Sigmoid colon (tissue), 7 donors: ENCODE measurements around the gene LGALS3. TPM values are rescaled to one million over a fixed set of nuclear protein-coding genes. Genes with fewer than 3 reads are reported as not detected.
A peak's percentile ranks its signal among the peaks of the same experiment; 100 is the strongest.

Experiments
- DNase-seq: peaks from one replicate; pipeline ENCODE4 v3.0.0-alpha.2; 2019
- H3K27ac ChIP-seq, 4 donors: fragments of 200-600 bp; sonication (generic); one replicate each; pipeline ENCODE4 v1.5.1; 2016 to 2019; ENCODE audit warnings: mild to moderate bottlenecking in 1 of 4
- H3K27me3 ChIP-seq, 3 donors: fragments of 200-600 bp; sonication (generic); one replicate each; pipeline ENCODE4 v1.5.1; 2019; ENCODE audit warnings: mild to moderate bottlenecking in 1 of 3
- H3K36me3 ChIP-seq, 4 donors: fragments of 200-600 bp; sonication (generic); one replicate each; pipeline ENCODE4 v1.5.1; 2016 to 2019
- H3K4me1 ChIP-seq, 4 donors: fragments of 200-600 bp; sonication (generic); one replicate each; pipeline ENCODE4 v1.5.1; 2017 to 2019
- H3K4me3 ChIP-seq, 4 donors: fragments of 200-600 bp; sonication (generic); one replicate each; pipeline ENCODE4 v1.5.1; 2017 to 2019; ENCODE audit warnings: mild to moderate bottlenecking in 2 of 4, moderate library complexity in 1 of 4
- H3K9me3 ChIP-seq, 4 donors: fragments of 200-600 bp in 3 of 4; sonication (generic) in 3 of 4; one replicate each; pipeline versions ENCODE4 v1.5.1 to v1.6.1; 2013 to 2019
- CTCF ChIP-seq, 4 experiments: fragments of 450-650 bp in 3 of 4; fragments of 200-600 bp in 1 of 4; IDR thresholded peaks; one replicate each; pipeline ENCODE4 v1.5.1; 2016 to 2019; ENCODE audit warnings: antibody characterized with exemption in 4 of 4, mild to moderate bottlenecking in 3 of 4, moderate library complexity in 2 of 4
- EP300 ChIP-seq, 4 donors: sonication (generic); formaldehyde crosslinking; IDR thresholded peaks; one replicate each; pipeline ENCODE4 v1.6.1; 2017; ENCODE audit warnings: antibody characterized with exemption in 4 of 4
- POLR2A ChIP-seq, 2 donors: fragments of 450-650 bp; IDR thresholded peaks; one replicate each; pipeline ENCODE4 v1.6.1; 2016; ENCODE audit warnings: antibody characterized with exemption in 2 of 2, mild to moderate bottlenecking in 2 of 2, moderate library complexity in 2 of 2
- POLR2AphosphoS5 ChIP-seq, 4 donors: sonication (generic); formaldehyde crosslinking; IDR thresholded peaks; one replicate each; pipeline ENCODE4 v1.6.1; 2017; ENCODE audit warnings: antibody characterized with exemption in 4 of 4
- WGBS, 2 donors: extraction: QIAGEN DNeasy Blood & Tissue Kit; methylation state at CpG; one replicate each; pipeline ENCODE4 v1.1.7; 2013; 5-methylcytosine and 5-hydroxymethylcytosine counted together
- intact Hi-C: fragments of 100-400 bp; cut with DNase I; formaldehyde crosslinking; loops from one replicate; pipeline ENCODE4 v1.15.1; 2023
- polyA plus RNA-seq, 3 donors: library from polyadenylated mRNA; stranded (reverse); fragments of 200-250 nt; gene quantifications; one replicate each; pipeline ENCODE4 v1.2.3, GENCODE V29; 2013
- total RNA-seq, 4 donors: library from RNA; depleted of rRNA; stranded (reverse); fragments of >200 nt; gene quantifications; one replicate each; pipeline ENCODE4 v1.1.0, GENCODE V29; 2016
- donor health status: healthy with polysubstance abuse.
- donor health status: Bipolar disorder and iron deficiency.
- donor health status: healthy.

The LGALS3 gene
- total and polyA plus RNA-seq, 7 donors, result 235 to 4,129 (median 249) TPM

DNA sequence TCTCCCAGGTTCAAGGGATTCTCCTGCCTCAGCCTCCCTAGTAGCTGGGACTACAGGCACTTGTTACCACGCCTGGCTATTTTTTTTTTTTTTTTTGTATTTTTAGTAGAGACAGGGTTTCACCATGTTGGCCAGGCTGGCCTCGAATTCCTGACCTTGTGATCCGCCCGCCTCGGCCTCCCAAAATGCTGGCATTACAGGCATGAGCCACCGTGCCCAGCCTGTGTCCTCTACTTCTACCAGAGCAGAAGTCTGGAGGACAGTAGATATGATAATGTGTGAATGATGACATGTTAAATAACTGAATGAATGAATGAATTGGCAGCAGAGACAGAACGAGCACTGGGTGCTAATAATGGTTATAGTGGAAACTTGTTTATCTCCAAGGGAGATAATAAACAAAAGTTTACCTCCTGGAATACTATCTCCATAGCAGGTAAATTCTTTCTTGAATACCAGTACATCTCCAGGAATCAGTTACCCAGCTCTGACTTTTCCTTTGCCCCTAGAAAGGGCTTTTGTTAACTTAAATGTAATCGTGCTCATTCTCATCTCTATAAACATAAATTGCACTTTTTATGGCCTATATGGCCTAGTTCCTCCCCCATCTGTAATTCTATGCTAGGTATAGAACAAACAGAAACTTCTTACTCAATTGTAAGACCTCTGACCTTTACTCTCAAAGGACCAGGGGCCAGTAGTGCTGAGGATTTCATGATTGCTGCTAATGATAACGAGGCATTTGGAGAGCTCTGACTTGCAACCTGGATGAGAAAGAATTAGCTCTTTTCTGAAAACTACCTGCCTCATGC lies 7.2 kb upstream of the LGALS3 start:
- TF ChIP-seq EP300 (IDR thresholded peaks at IDR 0.05) (no peak), POLR2A (IDR thresholded peaks at IDR 0.05) (no peak), CTCF (IDR thresholded peaks at IDR 0.05) (no peak), POLR2AphosphoS5 (IDR thresholded peaks at IDR 0.05) (no peak)
- Histone ChIP-seq H3K9me3 (no peaks in the 10 kb centered on the region), H3K36me3 (no peaks in the 10 kb centered on the region), H3K4me1 (peaks cover 0 to 44% (median 20%) of the 10 kb centered on the region in 4 donors), H3K4me3 (no peak overlapping the region), H3K27me3 (no peaks in the 10 kb centered on the region), H3K27ac (peak overlapping the region in 2 of 4 donors; percentile 10 to 25)
- no peak for DNase-seq
- 16 to 72% methylated on average over 9 of the region's 9 CpGs for WGBS, 2 donors
- intact Hi-C loops, result no loop called here

DNA sequence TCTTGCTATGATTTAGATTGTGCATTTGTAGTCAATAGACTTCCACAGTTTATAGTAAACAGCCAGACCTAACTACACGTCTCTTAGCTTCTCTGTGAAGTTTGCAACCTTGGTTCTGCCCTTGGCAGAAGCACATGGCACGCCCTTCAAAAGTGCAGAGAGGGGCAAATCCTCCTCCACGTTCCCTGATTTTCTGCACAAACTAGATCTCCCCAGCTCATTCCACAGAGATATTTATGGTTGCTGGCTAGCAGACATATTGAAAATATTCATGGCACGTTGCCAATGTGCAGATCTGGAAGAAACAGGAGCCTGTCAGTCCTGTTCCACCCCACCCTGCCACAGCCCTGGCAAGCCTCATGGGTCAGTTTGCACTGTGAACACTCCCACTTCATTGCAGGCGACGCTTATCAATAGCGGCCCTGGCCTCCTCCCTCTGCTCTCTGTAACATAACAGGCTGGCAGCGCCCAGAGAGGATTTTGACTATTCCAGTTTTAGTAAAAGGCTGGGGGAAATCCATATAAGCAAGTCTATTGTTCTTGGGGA lies 6.5 kb upstream of the LGALS3 start:
- WGBS, 2 donors, result 11 to 56% methylated on average over 8 of the region's 8 CpGs
- Histone ChIP-seq H3K27me3 (no peaks in the 10 kb centered on the region), H3K4me3 (no peak overlapping the region), H3K36me3 (no peaks in the 10 kb centered on the region), H3K27ac (peak overlapping the region in 3 of 4 donors; percentile 8 to 45 (median 10)), H3K4me1 (peaks cover 0 to 44% (median 20%) of the 10 kb centered on the region in 4 donors), H3K9me3 (no peaks in the 10 kb centered on the region)
- TF ChIP-seq EP300 (IDR thresholded peaks at IDR 0.05), result no peak
- no peak for TF ChIP-seq CTCF (IDR thresholded peaks at IDR 0.05)
- TF ChIP-seq POLR2A (IDR thresholded peaks at IDR 0.05), result peak in 1 of 2 donors; percentile 35
- no peak for TF ChIP-seq POLR2AphosphoS5 (IDR thresholded peaks at IDR 0.05)
- DNase-seq, result no peak
- intact Hi-C loops, result no loop called here

DNA sequence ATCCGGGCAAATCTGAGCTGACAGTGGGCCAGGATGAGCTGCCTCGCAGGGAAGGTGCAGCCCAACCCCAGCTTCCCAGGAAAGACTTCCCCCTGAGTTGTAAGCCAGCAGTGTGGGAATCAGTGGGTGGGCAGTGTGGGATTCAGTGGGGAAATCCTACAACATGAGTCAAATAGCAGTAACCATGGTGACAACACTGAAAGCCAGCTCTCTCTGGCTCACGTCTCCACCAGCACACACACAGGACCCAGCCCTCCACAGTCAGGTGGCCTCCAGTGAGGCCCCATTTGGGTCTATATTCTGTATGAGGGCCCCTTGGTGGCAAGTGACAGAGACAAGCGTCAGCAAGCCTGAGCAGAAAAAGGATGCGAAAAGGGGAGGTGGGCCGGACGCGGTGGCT lies 6.0 kb upstream of the LGALS3 start:
- 61 to 70% methylated on average over 8 of the region's 8 CpGs for WGBS, 2 donors
- peaks cover 0 to 44% (median 20%) of the 10 kb centered on the region in 4 donors for H3K4me1 ChIP-seq
- TF ChIP-seq POLR2A (IDR thresholded peaks at IDR 0.05), result no peak
- TF ChIP-seq CTCF (IDR thresholded peaks at IDR 0.05), result no peak
- no peak for TF ChIP-seq POLR2AphosphoS5 (IDR thresholded peaks at IDR 0.05)
- no peak for TF ChIP-seq EP300 (IDR thresholded peaks at IDR 0.05)

GRCh38 chr14:55123852-55124639 lies 5.0 kb upstream of the LGALS3 start:
- 87 to 92% methylated on average over 9 of the region's 9 CpGs for WGBS, 2 donors
- Histone ChIP-seq H3K27ac (peak overlapping the region in 3 of 4 donors; percentile 2 to 49 (median 44)), H3K36me3 (no peaks in the 10 kb centered on the region), H3K9me3 (no peaks in the 10 kb centered on the region), H3K4me3 (no peak overlapping the region), H3K27me3 (no peaks in the 10 kb centered on the region), H3K4me1 (peaks cover 0 to 44% (median 20%) of the 10 kb centered on the region in 4 donors)
- DNase-seq, result no peak
- intact Hi-C loops, result no loop called here
- TF ChIP-seq POLR2AphosphoS5 (IDR thresholded peaks at IDR 0.05) (no peak), CTCF (IDR thresholded peaks at IDR 0.05) (no peak)

More for the DNA sequence above, 6.0 kb upstream of the LGALS3 start:
- peak overlapping the region in 3 of 4 donors; percentile 8 to 49 (median 45) for H3K27ac ChIP-seq
- H3K4me3 ChIP-seq, result no peak overlapping the region
- no peaks in the 10 kb centered on the region for H3K27me3 ChIP-seq
- H3K36me3 ChIP-seq, result no peaks in the 10 kb centered on the region
- intact Hi-C loops, result no loop called here
- no peaks in the 10 kb centered on the region for H3K9me3 ChIP-seq
- no peak for DNase-seq
